Stimulated activated CD4-positive, alpha-beta T cell treated with anti-CD3 and anti-CD28 coated beads, TNF-alpha, amount 100 ng/mL, for 48 hours (primary cell): ENCODE measurements around the gene EREG.

Experiments used
- DNase-seq, 3 donors: peaks; one replicate each; pipeline ENCODE4 v3.0.0-alpha.2; 2020; ENCODE audit warnings: low read depth in 3 of 3

EREG gene

GRCh38 chr4:74426101-74426500, 61.2 kb downstream of the EREG start:
- DNase-seq = no peak

GRCh38 chr4:74428276-74428675, 63.3 kb downstream of the EREG start:
- no peak for DNase-seq

- no peak for DNase-seq
Observed at GRCh38 chr4:74431113-74431826, 66.3 kb downstream of the EREG start.

GRCh38 chr4:74433043-74433442, 68.1 kb downstream of the EREG start:
- no peak for DNase-seq

- no peak for DNase-seq
Observed at GRCh38 chr4:74433541-74434172, 68.7 kb downstream of the EREG start.

- DNase-seq = no peak
Observed at GRCh38 chr4:74435296-74435695, 70.4 kb downstream of the EREG start.

- DNase-seq = no peak
Observed at GRCh38 chr4:74437866-74438265, 72.9 kb downstream of the EREG start.
